HCT116 (cell line): Measurements from ENCODE around the gene RNF220. TPM values are rescaled to one million over a fixed set of nuclear protein-coding genes. Genes with fewer than 3 reads are reported as not detected.

Experiments
- ATAC-seq: fragments of 200-7000 bp; cut with Tn5 transposase; 2 replicates; pipeline ENCODE4 v1.9.1; 2020; ENCODE audit warnings: mild to moderate bottlenecking, moderate library complexity
- BruUV-seq: library from RNA; stranded (reverse); fragments of 400-500 nt; replicated peaks from 2 replicates; lab custom pipeline; 2021; lab: Mats Ljungman, UMichigan
- CTCF ChIA-PET: fragments of 300-600 bp; sonication (Branson Sonifier 250); formaldehyde crosslinking; loops from one replicate; lab custom pipeline; 2021; ENCODE audit warnings: antibody characterized with exemption; lab: Charles Lee
- POLR2A ChIA-PET: fragments of 300-600, 350-600 bp; sonication (Branson Sonifier 250); formaldehyde crosslinking; loops from one replicate; lab custom pipeline; 2021; ENCODE audit warnings: antibody characterized with exemption; lab: Charles Lee
- RAD21 ChIA-PET, 2 experiments: fragments of 300-600 bp; sonication (Branson Sonifier 250); formaldehyde crosslinking; loops; one replicate each; lab custom pipeline; 2023; ENCODE audit warnings: low total read pairs in 2 of 2; ENCODE audit not compliant: uncharacterized antibody in 2 of 2, unreplicated experiment in 2 of 2, low non-redundant PET in 1 of 2; lab: Charles Lee
- DNase-seq: peaks from one replicate; pipeline ENCODE4 v3.0.0-alpha.2; 2010; ENCODE audit warnings: low read depth, low spot score
- H2AFZ ChIP-seq: fragments of 200-600 bp; shearing (Covaris generic), sonication (generic); 2 replicates; pipeline ENCODE4 v1.6.1; 2017; ENCODE audit warnings: low read depth, mixed run types, mixed read lengths, antibody characterized with exemption, low read length; ENCODE audit not compliant: poor library complexity, severe bottlenecking
- H3K27ac ChIP-seq: 2 replicates; pipeline ENCODE4 v1.5.1; 2012; ENCODE audit warnings: low read depth, low read length
- H3K27me3 ChIP-seq: fragments of 200-600 bp; sonication (generic); 2 replicates; pipeline ENCODE4 v1.6.1; 2016; ENCODE audit warnings: mixed run types, low read length, mixed read lengths; ENCODE audit not compliant: insufficient read depth
- H3K36me3 ChIP-seq, 2 experiments: fragments of 200-500 bp in 1 of 2; fragments of 200-600 bp in 1 of 2; sonication (Bioruptor generic) in 1 of 2; sonication (generic) in 1 of 2; 2 replicates each; pipeline versions ENCODE4 v1.5.1 to v1.6.1; 2014 to 2016; ENCODE audit warnings: low read length in 2 of 2, inconsistent platforms in 1 of 2, mixed read lengths in 1 of 2, mixed run types in 1 of 2; ENCODE audit not compliant: insufficient read depth in 2 of 2, control insufficient read depth in 1 of 2
- H3K4me1 ChIP-seq, 2 experiments: fragments of 200-600 bp in 1 of 2; sonication (generic) in 1 of 2; 2 replicates each; pipeline versions ENCODE4 v1.5.1 to v1.6.1; 2012 to 2017; ENCODE audit warnings: low read length in 2 of 2, inconsistent platforms in 1 of 2, mild to moderate bottlenecking in 1 of 2, mixed read lengths in 1 of 2, mixed run types in 1 of 2, moderate library complexity in 1 of 2; ENCODE audit not compliant: insufficient read depth in 2 of 2, control insufficient read depth in 1 of 2
- H3K4me2 ChIP-seq: fragments of 200-600 bp; sonication (generic); 2 replicates; pipeline ENCODE4 v1.6.1; 2017; ENCODE audit warnings: mixed run types, low read length, mixed read lengths
- H3K4me3 ChIP-seq, 2 experiments: fragments of 200-600 bp in 1 of 2; sonication (generic) in 1 of 2; replicated peaks in 1 of 2; 2 replicates each; pipeline ENCODE4 v1.5.1; 2011 to 2016; ENCODE audit warnings: low read length in 2 of 2, control low read depth in 1 of 2, low read depth in 1 of 2, mild to moderate bottlenecking in 1 of 2, mixed read lengths in 1 of 2, mixed run types in 1 of 2
- H3K79me2 ChIP-seq: fragments of 200-600 bp; sonication (generic); 2 replicates; pipeline ENCODE4 v1.6.1; 2017; ENCODE audit warnings: mild to moderate bottlenecking, mixed run types, low read length, moderate library complexity, mixed read lengths; ENCODE audit not compliant: insufficient read depth
- H3K9ac ChIP-seq: fragments of 200-600 bp; sonication (generic); 2 replicates; pipeline ENCODE4 v1.6.1; 2016; ENCODE audit warnings: low read length, mixed read lengths
- H3K9me2 ChIP-seq: fragments of 200-600 bp; sonication (generic), shearing (Covaris generic); 2 replicates; pipeline ENCODE4 v1.6.1; 2017; ENCODE audit warnings: mixed run types, mild to moderate bottlenecking, moderate library complexity; ENCODE audit not compliant: insufficient read depth
- H3K9me3 ChIP-seq, 2 experiments: fragments of 200-500 bp in 1 of 2; fragments of 200-600 bp in 1 of 2; sonication (Bioruptor generic) in 1 of 2; sonication (generic) in 1 of 2; 2 replicates each; pipeline ENCODE4 v1.6.1; 2014 to 2017; ENCODE audit warnings: low read length in 2 of 2, mixed read lengths in 2 of 2, inconsistent platforms in 1 of 2, low read depth in 1 of 2, mild to moderate bottlenecking in 1 of 2, mixed run types in 1 of 2, moderate library complexity in 1 of 2; ENCODE audit not compliant: control insufficient read depth in 1 of 2, insufficient read depth in 1 of 2
- H4K20me1 ChIP-seq: fragments of 200-600 bp; sonication (generic), shearing (Covaris generic); 2 replicates; pipeline ENCODE4 v1.6.1; 2017; ENCODE audit warnings: mixed run types, mild to moderate bottlenecking, moderate library complexity; ENCODE audit not compliant: insufficient read depth
- CBX3 ChIP-seq: IDR thresholded peaks from 2 replicates; pipeline ENCODE4 v1.6.1; 2012; ENCODE audit warnings: low read depth
- JUND ChIP-seq: IDR thresholded peaks from 2 replicates; pipeline ENCODE4 v1.6.1; 2012
- POLR2AphosphoS5 ChIP-seq: IDR thresholded peaks from 2 replicates; pipeline ENCODE4 v1.6.1; 2011; ENCODE audit warnings: mild to moderate bottlenecking, low read depth, low read length, moderate library complexity
- SP1 ChIP-seq: IDR thresholded peaks from 2 replicates; pipeline ENCODE4 v1.6.1; 2012; ENCODE audit warnings: low read depth
- SRF ChIP-seq: IDR thresholded peaks from 2 replicates; pipeline ENCODE4 v1.6.1; 2012; ENCODE audit warnings: low read depth
- TCF7L2 ChIP-seq: IDR thresholded peaks from 2 replicates; pipeline ENCODE4 v1.7.0; 2011; ENCODE audit warnings: borderline replicate concordance, inconsistent platforms; ENCODE audit not compliant: insufficient read depth, insufficient read length; ENCODE audit errors: extremely low read depth
- YY1 ChIP-seq: IDR thresholded peaks from 2 replicates; pipeline ENCODE4 v1.6.1; 2011; ENCODE audit warnings: low read length, low read depth, moderate library complexity, mild to moderate bottlenecking; ENCODE audit not compliant: insufficient replicate concordance; ENCODE audit errors: extremely low read depth
- intact Hi-C: fragments of 100-400 bp; cut with micrococcal nuclease; formaldehyde crosslinking; loops from 2 replicates; pipeline ENCODE4 v1.10.0; 2022
- total RNA-seq: library from RNA; stranded (reverse); gene quantifications from one replicate; pipeline ENCODE4 v1.2.1, GENCODE V29; 2021; ENCODE audit not compliant: unreplicated experiment
- TF ChIP-seq, protein P1 (sequence below): IDR thresholded peaks from 2 replicates; pipeline ENCODE4 v1.6.1; 2012; ENCODE audit warnings: low read depth

RNF220 gene
- total RNA-seq, 1 experiment from 2014 or later = 84.5 TPM

GRCh38 chr1:44659566-44659965 is 254.5 kb downstream of the RNF220 start:
- H3K27ac ChIP-seq = no peak overlapping the region
- no peak overlapping the region for H2AFZ ChIP-seq
- ATAC-seq (no peak), DNase-seq (no peak)
- ChIA-PET CTCF (no interaction called here), POLR2A (no interaction called here), RAD21 (interaction anchor here in 1 of 2 experiments (0.6 kb wide), 1 partner anchor 184 kb away, joined by 3 read pairs; no protein-coding TSS in a partner anchor)
- intact Hi-C loops = loop anchor here (10.0 kb wide), 1 partner anchor 555 kb away; no protein-coding TSS in a partner anchor
- H3K4me1 ChIP-seq = no peaks in the 10 kb centered on the region
- no TSS peak for BruUV-seq
- H3K36me3 ChIP-seq = no peaks in the 10 kb centered on the region
- H4K20me1 ChIP-seq = no peaks in the 10 kb centered on the region
- no peak overlapping the region for H3K4me3 ChIP-seq
- no peak overlapping the region for H3K4me2 ChIP-seq
- H3K79me2 ChIP-seq = no peaks in the 10 kb centered on the region
- no peaks in the 10 kb centered on the region for H3K9me3 ChIP-seq
- no peaks in the 10 kb centered on the region for H3K9me2 ChIP-seq
- H3K9ac ChIP-seq = no peak overlapping the region
- TF ChIP-seq POLR2AphosphoS5 (no peak), SP1 (no peak), CBX3 (no peak), TCF7L2 (no peak), JUND (no peak), YY1 (no peak), SRF (no peak)
- TF ChIP-seq, protein P1, sequence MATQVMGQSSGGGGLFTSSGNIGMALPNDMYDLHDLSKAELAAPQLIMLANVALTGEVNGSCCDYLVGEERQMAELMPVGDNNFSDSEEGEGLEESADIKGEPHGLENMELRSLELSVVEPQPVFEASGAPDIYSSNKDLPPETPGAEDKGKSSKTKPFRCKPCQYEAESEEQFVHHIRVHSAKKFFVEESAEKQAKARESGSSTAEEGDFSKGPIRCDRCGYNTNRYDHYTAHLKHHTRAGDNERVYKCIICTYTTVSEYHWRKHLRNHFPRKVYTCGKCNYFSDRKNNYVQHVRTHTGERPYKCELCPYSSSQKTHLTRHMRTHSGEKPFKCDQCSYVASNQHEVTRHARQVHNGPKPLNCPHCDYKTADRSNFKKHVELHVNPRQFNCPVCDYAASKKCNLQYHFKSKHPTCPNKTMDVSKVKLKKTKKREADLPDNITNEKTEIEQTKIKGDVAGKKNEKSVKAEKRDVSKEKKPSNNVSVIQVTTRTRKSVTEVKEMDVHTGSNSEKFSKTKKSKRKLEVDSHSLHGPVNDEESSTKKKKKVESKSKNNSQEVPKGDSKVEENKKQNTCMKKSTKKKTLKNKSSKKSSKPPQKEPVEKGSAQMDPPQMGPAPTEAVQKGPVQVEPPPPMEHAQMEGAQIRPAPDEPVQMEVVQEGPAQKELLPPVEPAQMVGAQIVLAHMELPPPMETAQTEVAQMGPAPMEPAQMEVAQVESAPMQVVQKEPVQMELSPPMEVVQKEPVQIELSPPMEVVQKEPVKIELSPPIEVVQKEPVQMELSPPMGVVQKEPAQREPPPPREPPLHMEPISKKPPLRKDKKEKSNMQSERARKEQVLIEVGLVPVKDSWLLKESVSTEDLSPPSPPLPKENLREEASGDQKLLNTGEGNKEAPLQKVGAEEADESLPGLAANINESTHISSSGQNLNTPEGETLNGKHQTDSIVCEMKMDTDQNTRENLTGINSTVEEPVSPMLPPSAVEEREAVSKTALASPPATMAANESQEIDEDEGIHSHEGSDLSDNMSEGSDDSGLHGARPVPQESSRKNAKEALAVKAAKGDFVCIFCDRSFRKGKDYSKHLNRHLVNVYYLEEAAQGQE = no peak
- no peaks in the 10 kb centered on the region for H3K27me3 ChIP-seq
